ENCODE data around the gene ZMYM2. TPM values are rescaled to one million over a fixed set of nuclear protein-coding genes. Genes with fewer than 3 reads are reported as not detected.

Gene ZMYM2
- total and polyA plus RNA-seq, 10 of the 15 experiments (the other 5 are each of a cell fraction or from before 2014, with no cell fraction given): 9.5 to 60.4 (median 34.6) TPM

DNA sequence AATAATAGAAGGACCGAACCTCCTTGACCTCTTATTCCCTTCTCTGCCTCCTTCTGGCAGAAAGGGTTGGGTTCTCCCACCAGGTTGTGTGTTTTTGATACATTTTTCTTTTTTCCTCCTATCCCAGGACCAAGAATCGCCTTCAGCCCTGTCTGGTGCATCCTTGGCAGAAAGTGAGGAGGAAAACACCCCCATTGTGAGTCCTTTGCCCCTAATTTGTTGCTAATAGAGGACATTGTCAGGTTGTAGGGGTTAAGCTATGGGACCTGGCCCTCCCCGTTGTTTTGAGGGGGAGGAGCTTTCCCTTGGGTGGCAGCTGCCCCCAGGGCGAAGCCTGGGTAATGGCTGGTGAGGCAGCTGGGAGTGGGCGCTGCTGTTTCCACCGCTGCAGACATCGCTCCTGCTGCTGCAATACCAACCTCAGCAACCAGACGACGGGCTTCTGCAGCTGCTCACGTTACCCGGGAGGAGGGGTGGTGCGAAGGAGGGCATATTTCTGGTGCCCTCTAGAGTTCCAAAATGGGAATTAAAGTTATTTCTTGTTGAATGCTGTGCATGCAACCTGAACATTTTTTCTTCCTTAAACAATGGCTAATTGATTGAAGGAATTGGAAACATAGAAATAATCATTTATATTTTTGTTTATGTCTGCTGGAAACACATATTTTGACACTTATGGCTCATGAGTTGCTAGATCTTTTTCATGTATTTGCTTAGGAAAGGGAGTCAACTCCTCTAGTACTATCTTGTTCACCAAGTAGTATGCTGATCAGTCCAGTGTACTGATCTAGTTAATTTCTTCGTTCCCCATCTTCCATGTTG, 1.5 kb downstream of the ZMYM2 start:
- in situ Hi-C loops (cut with MboI): no loop called here
- Histone ChIP-seq H3K27me3 (replicated peaks in 1 of 2; ENCODE audit: control insufficient read depth in 2 of 2, insufficient read depth in 2 of 2, low read length in 1 of 2) (no peaks in the 10 kb centered on the region), H3K36me3 (ENCODE audit: control insufficient read depth in 2 of 2, insufficient read depth in 2 of 2, low read length in 1 of 2) (peaks cover 0 to 5% of the 10 kb centered on the region in 2 experiments; a peak in 1 of 4 replicates), H3K27ac (ENCODE audit: control insufficient read depth, insufficient read depth) (peak overlapping the region; percentile 80), H3K9ac (ENCODE audit: control insufficient read depth, insufficient read depth, low read length) (peak overlapping the region; percentile 66), H3K9me3 (replicated peaks; ENCODE audit: control insufficient read depth, insufficient read depth, low read length) (no peaks in the 10 kb centered on the region), H3K4me1 (ENCODE audit: control insufficient read depth, insufficient read depth, low read length) (no peaks in the 10 kb centered on the region), H3K79me2 (ENCODE audit: control insufficient read depth, insufficient read depth, low read length) (peaks cover 55% of the 10 kb centered on the region), H2AFZ (ENCODE audit: control insufficient read depth, low read depth, low read length) (peak overlapping the region; percentile 61), H3K4me2 (ENCODE audit: control insufficient read depth, insufficient read depth) (peak overlapping the region; percentile 100), H4K20me1 (ENCODE audit: control insufficient read depth, insufficient read depth) (no peaks in the 10 kb centered on the region), H3K4me3 (peak overlapping the region; percentile 81)
- intact Hi-C loops (cut with micrococcal nuclease; ENCODE audit: unreplicated experiment): loop anchor here (2.0 to 10.0 kb wide), 3 partner anchors 97 to 195 kb away; partner anchors contain the start of genes PSPC1 and ZMYM5
- RAD21 ChIA-PET (ENCODE audit: unreplicated experiment): interaction anchor here (0.7 to 0.9 kb wide), 5 partner anchors 29 to 248 kb away, joined by 3 to 5 read pairs (median 3); no protein-coding TSS in a partner anchor
- DNase-seq (ENCODE audit: low read depth, low spot score): peak; percentile 68
- no TSS peak for BruUV-seq (replicated peaks)
- peak; percentile 88 for FAIRE-seq
- POLR2A ChIA-PET: interaction anchor here (0.8 kb wide), 1 partner anchor 225 kb away, joined by 3 read pairs; no protein-coding TSS in a partner anchor
- CTCF ChIA-PET: interaction anchor here (0.6 to 1.2 kb wide), 11 partner anchors 9 to 305 kb away, joined by 3 to 9 read pairs (median 4); no protein-coding TSS in a partner anchor
- peak; percentile 65 for ATAC-seq
- WGBS (ENCODE audit: insufficient coverage, insufficient replicate concordance, low lambda C conversion rate, missing lambda C conversion rate): 0% methylated on average over 13 of the region's 13 CpGs
- SMC1A ChIA-PET (ENCODE audit: uncharacterized antibody, unreplicated experiment): interaction anchor here (0.5 to 1.1 kb wide), 3 partner anchors 9 to 334 kb away, joined by 3 to 4 read pairs (median 4); no protein-coding TSS in a partner anchor
- TF ChIP-seq BMI1 (IDR thresholded peaks at IDR 0.05; ENCODE audit: borderline replicate concordance) (no peak), RUNX3 (IDR thresholded peaks at IDR 0.05; ENCODE audit: low read length) (no peak; the same call in 1 of the 2 replicates), ZNF217 (IDR thresholded peaks at IDR 0.05) (no peak), SREBF1 (IDR thresholded peaks at IDR 0.05; ENCODE audit: low read length) (no peak), RB1 (IDR thresholded peaks at IDR 0.05; ENCODE audit: borderline replicate concordance) (peak; percentile 70; the same call in 1 of the 2 replicates), SREBF2 (IDR thresholded peaks at IDR 0.05; ENCODE audit: low read length) (no peak), ZNF274 (IDR thresholded peaks at IDR 0.05; ENCODE audit: insufficient read depth, insufficient read length) (no peak), CBX3 (IDR thresholded peaks at IDR 0.05; ENCODE audit: borderline replicate concordance, low read depth) (no peak), RAD51 (IDR thresholded peaks at IDR 0.05) (no peak), TAF1 (IDR thresholded peaks at IDR 0.05; ENCODE audit: borderline replicate concordance, low read depth, low read length) (no peak; the same call in 1 of the 2 replicates), SP1 (IDR thresholded peaks at IDR 0.05; ENCODE audit: low read depth, low read length) (no peak), CBX5 (IDR thresholded peaks at IDR 0.05; ENCODE audit: low read depth) (no peak), POLR2AphosphoS5 (IDR thresholded peaks at IDR 0.05; ENCODE audit: low read length) (0 out of 2 replicates have a peak, but pooled peaks have one; percentile 14)
- TF ChIP-seq, protein P1, sequence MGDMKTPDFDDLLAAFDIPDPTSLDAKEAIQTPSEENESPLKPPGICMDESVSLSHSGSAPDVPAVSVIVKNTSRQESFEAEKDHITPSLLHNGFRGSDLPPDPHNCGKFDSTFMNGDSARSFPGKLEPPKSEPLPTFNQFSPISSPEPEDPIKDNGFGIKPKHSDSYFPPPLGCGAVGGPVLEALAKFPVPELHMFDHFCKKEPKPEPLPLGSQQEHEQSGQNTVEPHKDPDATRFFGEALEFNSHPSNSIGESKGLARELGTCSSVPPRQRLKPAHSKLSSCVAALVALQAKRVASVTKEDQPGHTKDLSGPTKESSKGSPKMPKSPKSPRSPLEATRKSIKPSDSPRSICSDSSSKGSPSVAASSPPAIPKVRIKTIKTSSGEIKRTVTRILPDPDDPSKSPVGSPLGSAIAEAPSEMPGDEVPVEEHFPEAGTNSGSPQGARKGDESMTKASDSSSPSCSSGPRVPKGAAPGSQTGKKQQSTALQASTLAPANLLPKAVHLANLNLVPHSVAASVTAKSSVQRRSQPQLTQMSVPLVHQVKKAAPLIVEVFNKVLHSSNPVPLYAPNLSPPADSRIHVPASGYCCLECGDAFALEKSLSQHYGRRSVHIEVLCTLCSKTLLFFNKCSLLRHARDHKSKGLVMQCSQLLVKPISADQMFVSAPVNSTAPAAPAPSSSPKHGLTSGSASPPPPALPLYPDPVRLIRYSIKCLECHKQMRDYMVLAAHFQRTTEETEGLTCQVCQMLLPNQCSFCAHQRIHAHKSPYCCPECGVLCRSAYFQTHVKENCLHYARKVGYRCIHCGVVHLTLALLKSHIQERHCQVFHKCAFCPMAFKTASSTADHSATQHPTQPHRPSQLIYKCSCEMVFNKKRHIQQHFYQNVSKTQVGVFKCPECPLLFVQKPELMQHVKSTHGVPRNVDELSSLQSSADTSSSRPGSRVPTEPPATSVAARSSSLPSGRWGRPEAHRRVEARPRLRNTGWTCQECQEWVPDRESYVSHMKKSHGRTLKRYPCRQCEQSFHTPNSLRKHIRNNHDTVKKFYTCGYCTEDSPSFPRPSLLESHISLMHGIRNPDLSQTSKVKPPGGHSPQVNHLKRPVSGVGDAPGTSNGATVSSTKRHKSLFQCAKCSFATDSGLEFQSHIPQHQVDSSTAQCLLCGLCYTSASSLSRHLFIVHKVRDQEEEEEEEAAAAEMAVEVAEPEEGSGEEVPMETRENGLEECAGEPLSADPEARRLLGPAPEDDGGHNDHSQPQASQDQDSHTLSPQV (IDR thresholded peaks at IDR 0.05): peak; percentile 52; the same call in 1 of the 2 replicates
- TF ChIP-seq, protein P2, sequence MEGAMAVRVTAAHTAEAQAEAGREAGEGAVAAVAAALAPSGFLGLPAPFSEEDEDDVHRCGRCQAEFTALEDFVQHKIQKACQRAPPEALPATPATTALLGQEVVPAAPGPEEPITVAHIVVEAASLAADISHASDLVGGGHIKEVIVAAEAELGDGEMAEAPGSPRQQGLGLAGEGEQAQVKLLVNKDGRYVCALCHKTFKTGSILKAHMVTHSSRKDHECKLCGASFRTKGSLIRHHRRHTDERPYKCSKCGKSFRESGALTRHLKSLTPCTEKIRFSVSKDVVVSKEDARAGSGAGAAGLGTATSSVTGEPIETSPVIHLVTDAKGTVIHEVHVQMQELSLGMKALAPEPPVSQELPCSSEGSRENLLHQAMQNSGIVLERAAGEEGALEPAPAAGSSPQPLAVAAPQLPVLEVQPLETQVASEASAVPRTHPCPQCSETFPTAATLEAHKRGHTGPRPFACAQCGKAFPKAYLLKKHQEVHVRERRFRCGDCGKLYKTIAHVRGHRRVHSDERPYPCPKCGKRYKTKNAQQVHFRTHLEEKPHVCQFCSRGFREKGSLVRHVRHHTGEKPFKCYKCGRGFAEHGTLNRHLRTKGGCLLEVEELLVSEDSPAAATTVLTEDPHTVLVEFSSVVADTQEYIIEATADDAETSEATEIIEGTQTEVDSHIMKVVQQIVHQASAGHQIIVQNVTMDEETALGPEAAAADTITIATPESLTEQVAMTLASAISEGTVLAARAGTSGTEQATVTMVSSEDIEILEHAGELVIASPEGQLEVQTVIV (IDR thresholded peaks at IDR 0.05; ENCODE audit: borderline replicate concordance, partially characterized antibody): no peak
- TF ChIP-seq, protein P3, sequence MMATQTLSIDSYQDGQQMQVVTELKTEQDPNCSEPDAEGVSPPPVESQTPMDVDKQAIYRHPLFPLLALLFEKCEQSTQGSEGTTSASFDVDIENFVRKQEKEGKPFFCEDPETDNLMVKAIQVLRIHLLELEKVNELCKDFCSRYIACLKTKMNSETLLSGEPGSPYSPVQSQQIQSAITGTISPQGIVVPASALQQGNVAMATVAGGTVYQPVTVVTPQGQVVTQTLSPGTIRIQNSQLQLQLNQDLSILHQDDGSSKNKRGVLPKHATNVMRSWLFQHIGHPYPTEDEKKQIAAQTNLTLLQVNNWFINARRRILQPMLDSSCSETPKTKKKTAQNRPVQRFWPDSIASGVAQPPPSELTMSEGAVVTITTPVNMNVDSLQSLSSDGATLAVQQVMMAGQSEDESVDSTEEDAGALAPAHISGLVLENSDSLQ (IDR thresholded peaks at IDR 0.05): no peak
